ENCODE results near the gene OLFML2A.

- TF ChIP-seq CTCF (IDR thresholded peaks at IDR 0.05) (no peak), POLR2AphosphoS5 (IDR thresholded peaks at IDR 0.05) (no peak), POLR2A (IDR thresholded peaks at IDR 0.05; ENCODE audit: low read depth) (no peak)
These were observed 17.6 kb upstream of the OLFML2A start for GRCh38 chr9:124759327-124759726.

Measured in esophagus muscularis mucosa (tissue), 3 donors.